Measurements from ENCODE around the gene KRT6C.
"Not testable (repeated sequence)": the region's sequence is repeated elsewhere in the genome, so short reads cannot be mapped to it uniquely, and the experiment has no call there.

The KRT6C gene

GRCh38 chr12:52494100-52494499, 20.5 kb upstream of the KRT6C start:
- TF ChIP-seq GATA1 (IDR thresholded peaks at IDR 0.05; ENCODE audit: low read depth, low read length): no peak
- no peak for TF ChIP-seq POLR2A (IDR thresholded peaks at IDR 0.05; ENCODE audit: low read length)
- DNase-seq: no peak

- DNase-seq: no peak
- no peak for TF ChIP-seq GATA1 (IDR thresholded peaks at IDR 0.05; ENCODE audit: low read depth, low read length)
These were observed 19.6 kb upstream of the KRT6C start, which contains the start of gene KRT6A for GRCh38 chr12:52493172-52493571. KRT6A (minus strand) TSS chr12:52493257; CDS start chr12:52493188, 69 bp downstream.

GRCh38 chr12:52492405-52492804, 18.8 kb upstream of the KRT6C start:
- not testable (repeated sequence) for DNase-seq

- DNase-seq: not testable (repeated sequence)
These were observed 17.9 kb upstream of the KRT6C start for GRCh38 chr12:52491495-52491894.

GRCh38 chr12:52488736-52489135, 15.1 kb upstream of the KRT6C start:
- TF ChIP-seq POLR2A (IDR thresholded peaks at IDR 0.05; ENCODE audit: low read length) (no peak), GATA1 (IDR thresholded peaks at IDR 0.05; ENCODE audit: low read depth, low read length) (no peak)
- no peak for DNase-seq

- not testable (repeated sequence) for DNase-seq
These were observed 14.3 kb upstream of the KRT6C start for GRCh38 chr12:52487744-52488443.

- DNase-seq: no peak
- TF ChIP-seq POLR2A (IDR thresholded peaks at IDR 0.05; ENCODE audit: low read length) (no peak), GATA1 (IDR thresholded peaks at IDR 0.05; ENCODE audit: low read depth, low read length) (no peak)
These were observed 13.6 kb upstream of the KRT6C start for GRCh38 chr12:52487211-52487610.

GRCh38 chr12:52486166-52487105, 12.8 kb upstream of the KRT6C start:
- no peak for DNase-seq
- TF ChIP-seq POLR2A (IDR thresholded peaks at IDR 0.05; ENCODE audit: low read length) (no peak), GATA1 (IDR thresholded peaks at IDR 0.05; ENCODE audit: low read depth, low read length) (no peak)

GRCh38 chr12:52480073-52480472, 6.5 kb upstream of the KRT6C start:
- TF ChIP-seq GATA1 (IDR thresholded peaks at IDR 0.05; ENCODE audit: low read depth, low read length) (no peak), POLR2A (IDR thresholded peaks at IDR 0.05; ENCODE audit: low read length) (no peak)
- DNase-seq: no peak

- no peak for TF ChIP-seq POLR2A (IDR thresholded peaks at IDR 0.05; ENCODE audit: low read length)
- no peak for TF ChIP-seq GATA1 (IDR thresholded peaks at IDR 0.05; ENCODE audit: low read depth, low read length)
- DNase-seq: no peak
These were observed 4.0 kb upstream of the KRT6C start for GRCh38 chr12:52477651-52478050.

GRCh38 chr12:52474212-52474611, 607 bp upstream of the KRT6C start:
- DNase-seq: no peak
- TF ChIP-seq GATA1 (IDR thresholded peaks at IDR 0.05; ENCODE audit: low read depth, low read length): no peak
- no peak for TF ChIP-seq POLR2A (IDR thresholded peaks at IDR 0.05; ENCODE audit: low read length)

- DNase-seq: no peak
- TF ChIP-seq POLR2A (IDR thresholded peaks at IDR 0.05; ENCODE audit: low read length) (no peak), GATA1 (IDR thresholded peaks at IDR 0.05; ENCODE audit: low read depth, low read length) (no peak)
These were observed 3.8 kb downstream of the KRT6C start for GRCh38 chr12:52469853-52470252.

GRCh38 chr12:52464897-52465296, 8.7 kb downstream of the KRT6C start:
- no peak for DNase-seq
- TF ChIP-seq POLR2A (IDR thresholded peaks at IDR 0.05; ENCODE audit: low read length) (no peak), GATA1 (IDR thresholded peaks at IDR 0.05; ENCODE audit: low read depth, low read length) (no peak)

- TF ChIP-seq GATA1 (IDR thresholded peaks at IDR 0.05; ENCODE audit: low read depth, low read length) (no peak), POLR2A (IDR thresholded peaks at IDR 0.05; ENCODE audit: low read length) (no peak)
- DNase-seq: no peak
These were observed 11.9 kb downstream of the KRT6C start for GRCh38 chr12:52461693-52462092.

GRCh38 chr12:52458861-52459260, 14.7 kb downstream of the KRT6C start:
- no peak for TF ChIP-seq POLR2A (IDR thresholded peaks at IDR 0.05; ENCODE audit: low read length)
- TF ChIP-seq GATA1 (IDR thresholded peaks at IDR 0.05; ENCODE audit: low read depth, low read length): no peak
- DNase-seq: no peak
